Measurements from ENCODE around the gene INPP4B.

INPP4B gene

DNA sequence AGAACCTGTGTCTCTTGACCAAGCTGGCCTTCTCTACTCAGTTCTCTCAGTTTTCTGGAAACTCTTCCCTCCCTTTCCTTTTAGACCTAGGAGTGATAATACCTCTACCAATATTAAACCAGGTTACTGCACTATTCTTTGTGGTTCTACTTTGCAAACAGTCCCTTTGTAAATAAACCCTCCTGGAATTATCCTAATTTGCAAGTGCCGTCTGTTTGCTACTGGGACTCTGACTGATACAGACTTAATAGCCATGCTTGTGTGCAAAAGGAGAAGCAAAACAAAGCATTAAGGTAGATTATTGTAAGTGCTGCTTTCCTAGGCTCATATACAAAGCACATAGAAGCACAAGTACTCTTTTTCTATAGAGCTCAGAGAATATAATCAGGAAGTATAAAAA, 507.0 kb downstream of the INPP4B start:
- DNase-seq (ENCODE audit: low spot score), result no peak

DNA sequence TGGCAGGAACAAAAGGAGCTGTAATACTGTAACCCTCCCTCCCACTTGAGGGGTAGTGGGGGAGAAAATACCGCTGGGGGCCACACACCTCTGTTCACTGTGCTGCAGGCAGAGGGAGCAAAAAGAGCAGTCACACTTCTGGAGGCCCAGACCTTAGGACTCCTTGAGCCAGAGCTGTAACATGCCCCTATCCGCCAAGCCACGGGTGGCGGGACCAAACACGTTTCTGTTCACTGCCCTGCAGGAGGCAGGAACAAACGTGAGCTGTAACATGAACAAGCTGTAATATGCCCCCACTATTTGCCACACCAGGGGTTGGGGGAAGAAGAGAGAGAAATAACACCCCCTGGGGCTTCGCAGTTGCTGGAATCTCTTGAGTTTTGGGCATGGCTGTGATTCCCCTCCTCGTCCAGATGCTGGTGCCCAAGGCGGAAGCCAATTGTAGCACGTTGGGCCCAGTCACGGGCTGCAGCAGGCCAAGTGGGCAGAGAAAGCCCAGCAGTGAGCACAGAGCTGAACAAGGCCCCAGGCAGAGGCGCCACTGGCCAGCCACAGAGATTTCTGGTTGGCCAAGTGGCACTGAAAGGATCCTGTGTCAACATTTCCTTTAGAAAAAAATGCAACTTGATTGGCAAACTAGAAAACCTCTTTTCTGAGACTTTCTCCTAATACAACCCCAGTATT, 509.7 kb downstream of the INPP4B start:
- no peak for DNase-seq (ENCODE audit: low spot score)

DNA sequence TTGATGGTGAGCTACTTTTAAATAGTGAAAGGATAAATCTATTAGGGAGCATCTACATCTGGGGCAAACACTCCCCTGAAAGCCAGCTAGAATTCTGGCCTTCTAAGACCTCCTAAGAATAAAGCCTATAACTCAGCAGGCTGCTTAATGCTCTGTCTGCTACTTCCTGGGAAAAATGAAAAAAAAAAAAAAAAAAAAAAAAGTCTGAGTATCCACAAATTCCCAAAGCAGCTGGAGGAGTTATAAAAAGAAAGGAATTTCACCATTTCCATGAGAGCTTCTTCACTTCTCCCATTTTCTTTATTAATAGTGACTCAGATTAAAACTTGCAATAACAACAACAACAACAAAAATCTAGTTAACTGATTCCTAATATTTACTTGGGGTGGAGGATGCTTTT, 511.2 kb downstream of the INPP4B start:
- DNase-seq (ENCODE audit: low spot score), result no peak

DNA sequence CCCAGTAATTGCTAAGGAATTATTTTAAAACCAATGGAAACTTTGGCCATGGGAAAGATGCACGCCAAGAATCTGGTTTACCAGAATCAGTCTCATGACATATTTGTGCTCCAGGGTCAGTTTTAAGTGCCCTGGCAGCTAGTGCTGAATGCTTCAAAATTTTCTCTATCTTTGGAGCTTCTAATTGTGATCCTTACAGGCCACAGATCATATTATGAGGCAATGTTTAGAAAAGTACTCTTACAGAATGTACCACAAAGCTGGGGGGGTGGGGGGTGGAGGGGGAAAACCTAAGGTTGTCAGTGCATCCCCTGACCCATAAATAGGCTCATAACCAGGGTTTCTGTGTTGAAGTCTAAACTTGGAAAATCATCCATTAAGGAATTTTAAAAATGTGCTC, 514.5 kb downstream of the INPP4B start:
- DNase-seq (ENCODE audit: low spot score), result no peak

DNA sequence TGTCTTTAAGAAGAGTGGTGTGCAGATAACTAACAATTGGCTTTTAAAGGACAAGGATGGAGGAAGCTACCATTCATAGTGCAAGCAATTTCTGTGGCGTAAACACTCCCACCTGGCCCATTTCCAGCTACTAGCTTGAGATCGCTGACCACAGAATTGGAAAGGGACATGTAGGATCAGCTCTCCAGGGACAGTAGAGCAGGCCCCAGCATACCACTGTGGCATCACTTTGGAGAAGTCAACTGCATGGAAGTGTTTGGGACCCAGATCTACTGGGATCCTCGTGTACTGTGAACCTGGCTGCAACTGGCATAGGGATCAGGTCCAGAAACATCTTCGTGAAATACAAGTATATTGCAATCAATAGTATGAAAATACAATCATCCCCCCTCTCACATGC, 515.0 kb downstream of the INPP4B start:
- DNase-seq (ENCODE audit: low spot score), result no peak

DNA sequence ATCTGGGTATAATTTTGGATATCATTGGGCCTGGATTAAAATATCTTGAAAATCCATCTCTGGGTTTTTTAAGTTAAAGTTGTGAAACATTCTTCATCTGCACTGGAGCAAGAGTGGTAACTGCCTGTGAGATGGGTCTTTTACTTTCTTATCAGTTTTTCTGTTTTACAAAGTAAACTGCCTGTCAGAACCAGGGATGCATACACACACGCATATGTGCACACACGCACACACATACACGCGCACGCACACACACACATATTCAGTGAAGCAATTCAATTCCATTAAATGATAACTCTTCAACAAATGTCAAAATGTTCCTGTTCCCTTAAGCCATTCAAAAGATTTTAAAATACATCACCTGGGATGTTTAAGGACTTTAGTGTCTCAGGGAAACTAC, 515.8 kb downstream of the INPP4B start:
- no peak for DNase-seq (ENCODE audit: low spot score)

DNA sequence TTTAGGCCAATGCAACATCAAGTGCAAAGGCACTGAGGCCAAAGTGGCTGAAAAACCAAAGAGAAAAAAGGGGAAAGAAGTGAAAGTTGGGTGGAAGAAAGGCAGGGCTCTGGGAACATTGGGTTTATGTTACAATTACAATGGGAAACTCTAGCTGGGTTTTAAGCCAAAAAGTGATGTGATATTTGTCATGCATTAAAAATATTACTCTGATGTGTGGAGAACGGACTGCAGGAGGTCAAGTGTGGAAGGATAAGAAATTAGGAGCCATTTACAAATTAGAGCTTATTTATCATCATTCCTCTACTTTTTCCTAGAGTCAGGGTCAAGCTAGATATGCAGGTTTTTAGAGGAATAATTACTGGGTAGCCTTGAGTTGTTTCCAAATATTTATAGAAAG, 516.8 kb downstream of the INPP4B start:
- DNase-seq (ENCODE audit: low spot score), result no peak

DNA sequence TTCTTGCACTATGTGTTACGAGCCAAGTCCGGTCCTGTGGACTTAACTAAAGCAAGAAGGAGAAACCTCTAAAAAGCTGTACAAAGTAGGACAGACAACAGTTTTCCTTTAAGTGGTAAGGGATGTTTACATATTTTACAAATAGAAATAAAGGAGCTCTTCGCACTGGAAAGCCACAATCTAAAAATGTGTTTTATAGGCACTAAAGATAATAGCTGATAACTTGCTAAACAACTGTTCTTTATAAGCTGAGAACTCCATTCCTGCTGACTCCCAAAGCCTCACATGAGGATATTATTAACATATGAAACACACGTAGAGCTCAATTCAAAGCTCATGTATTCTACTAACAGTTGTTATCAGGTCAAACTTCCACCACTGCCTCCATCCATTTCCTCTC, 519.9 kb downstream of the INPP4B start:
- DNase-seq (ENCODE audit: low spot score), result no peak

DNA sequence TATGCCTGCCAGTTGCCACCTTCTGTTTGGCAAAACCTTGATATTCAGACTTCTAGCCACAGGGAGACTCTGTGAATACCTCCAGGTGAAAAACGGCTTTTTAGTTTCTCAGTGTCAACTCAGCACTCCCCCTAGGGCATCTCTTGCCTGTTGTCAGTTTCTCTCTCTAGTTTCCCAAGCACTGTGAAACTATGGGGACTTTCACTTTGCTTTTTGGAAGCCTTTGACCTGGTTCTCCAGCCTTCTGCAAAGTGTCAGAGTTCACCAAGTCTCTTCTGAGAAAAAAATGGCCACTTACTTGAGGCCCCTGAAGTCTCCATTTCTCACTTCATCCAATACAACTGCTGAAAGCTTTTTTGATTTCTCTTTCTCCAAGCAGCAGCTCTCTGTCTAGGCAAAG, 521.5 kb downstream of the INPP4B start:
- no peak for DNase-seq (ENCODE audit: low spot score)

DNA sequence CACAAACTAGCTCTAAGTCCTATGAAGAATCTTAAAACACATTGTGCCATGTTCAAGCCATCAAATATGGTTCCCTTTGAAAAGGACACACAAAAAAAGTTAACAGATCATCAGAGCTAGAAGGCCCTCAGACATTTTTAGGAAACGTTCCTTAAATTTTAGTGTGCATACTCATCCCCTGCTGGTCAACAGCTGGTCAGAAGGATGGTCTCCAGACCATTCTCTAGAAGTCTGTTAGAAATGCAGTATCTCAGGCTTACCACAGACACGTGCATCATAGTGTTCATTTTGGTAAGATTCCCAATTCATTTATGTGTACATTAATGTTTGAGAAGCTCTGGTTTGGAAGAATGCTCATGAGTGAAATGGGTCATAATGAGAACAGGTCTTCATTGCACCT, 523.1 kb downstream of the INPP4B start:
- DNase-seq (ENCODE audit: low spot score), result no peak

DNA sequence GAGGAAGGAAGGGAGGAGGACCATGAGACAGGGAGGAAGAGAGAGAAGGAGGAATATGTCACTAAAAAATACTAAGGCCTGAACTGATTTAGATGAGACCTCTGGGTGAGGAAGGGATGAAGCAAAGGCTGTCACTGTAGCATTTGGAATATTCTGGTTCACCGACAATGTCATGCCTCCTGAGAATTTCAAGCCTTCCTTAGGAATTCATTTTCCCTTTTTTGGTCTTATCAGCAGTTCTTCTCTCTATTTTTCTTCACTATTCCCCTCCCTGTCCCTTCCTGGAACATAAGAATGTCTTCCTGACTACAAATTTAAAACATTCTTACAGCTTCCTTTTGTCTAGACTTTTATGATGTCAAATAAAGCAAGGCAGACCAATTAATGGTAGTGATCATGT, 527.8 kb downstream of the INPP4B start:
- no peak for DNase-seq (ENCODE audit: low spot score)

DNA sequence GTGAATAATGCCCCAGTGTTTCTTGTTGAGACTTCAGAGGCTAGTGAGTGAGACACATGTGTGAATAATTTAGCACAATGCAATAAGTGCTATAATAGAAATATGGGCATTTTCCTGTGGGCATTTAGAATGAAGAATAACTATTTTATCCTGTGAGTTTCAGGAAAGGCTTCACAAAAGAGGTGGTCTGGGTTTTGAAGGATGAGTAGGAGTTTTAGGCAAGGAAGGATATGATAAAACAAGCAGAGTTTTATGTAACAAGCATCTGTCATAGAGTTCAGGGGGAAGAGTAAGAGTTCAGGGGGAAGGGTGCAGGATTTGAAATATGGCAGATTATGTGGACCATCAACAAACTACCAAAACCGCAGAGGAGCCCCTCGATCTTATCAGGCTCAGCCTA, 529.2 kb downstream of the INPP4B start:
- DNase-seq (ENCODE audit: low spot score), result no peak

DNA sequence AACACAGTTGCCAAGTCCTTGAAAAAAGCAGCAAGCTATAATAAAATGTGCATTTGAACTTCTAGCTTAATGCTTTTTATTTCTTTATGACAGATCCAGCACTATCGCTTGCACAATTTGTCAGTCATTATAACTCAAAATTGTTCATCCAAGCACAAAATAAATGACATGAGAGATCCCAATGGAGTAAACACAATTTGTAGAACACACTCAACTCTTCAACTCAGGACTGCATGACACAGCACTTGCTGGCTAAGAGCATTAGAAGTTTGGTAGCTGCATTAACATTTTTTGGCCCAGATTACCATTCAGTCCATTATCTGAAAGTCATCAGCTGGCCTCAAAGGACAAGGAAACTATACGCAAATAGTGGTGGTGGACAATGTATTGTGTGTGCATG, 530.1 kb downstream of the INPP4B start:
- no peak for DNase-seq (ENCODE audit: low spot score)

DNA sequence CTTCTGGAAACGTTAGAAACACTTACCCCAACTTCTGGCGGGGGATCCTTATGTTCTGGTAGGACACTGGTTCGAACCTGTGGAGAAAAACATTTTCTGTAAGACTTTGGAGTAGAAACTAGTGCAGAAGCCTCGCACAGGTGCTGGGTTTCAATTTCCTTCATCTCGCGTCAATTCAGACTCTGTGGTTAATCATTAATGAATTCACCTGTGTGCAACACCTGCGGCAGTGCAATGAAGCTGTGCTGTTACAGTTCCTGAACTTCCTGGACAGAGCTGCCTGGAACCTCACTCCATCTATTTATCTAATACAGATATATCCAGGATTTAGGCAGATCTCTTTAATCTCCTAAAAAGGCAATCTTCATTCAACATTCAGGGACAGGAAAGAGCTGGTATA, 531.4 kb downstream of the INPP4B start:
- no peak for DNase-seq (ENCODE audit: low spot score)

DNA sequence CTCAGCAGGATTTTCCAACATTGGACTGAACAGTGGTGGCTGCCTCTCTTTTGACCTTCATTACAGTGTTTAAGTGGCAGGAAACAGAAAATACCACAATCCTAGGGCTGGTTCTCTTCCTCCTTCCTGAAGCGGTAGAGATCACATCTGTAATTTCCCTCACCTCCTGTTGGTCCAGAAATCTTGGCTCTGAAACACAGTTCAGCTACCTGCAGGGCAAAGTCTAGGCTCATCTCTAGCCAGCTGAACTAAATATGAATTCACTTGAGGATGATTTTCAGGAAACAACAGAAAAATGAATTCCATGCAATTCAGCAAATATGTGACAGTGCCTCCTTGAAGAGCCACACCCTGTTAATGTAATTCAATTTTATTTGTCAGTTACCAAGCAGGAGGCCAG, 531.9 kb downstream of the INPP4B start:
- DNase-seq (ENCODE audit: low spot score), result no peak

DNA sequence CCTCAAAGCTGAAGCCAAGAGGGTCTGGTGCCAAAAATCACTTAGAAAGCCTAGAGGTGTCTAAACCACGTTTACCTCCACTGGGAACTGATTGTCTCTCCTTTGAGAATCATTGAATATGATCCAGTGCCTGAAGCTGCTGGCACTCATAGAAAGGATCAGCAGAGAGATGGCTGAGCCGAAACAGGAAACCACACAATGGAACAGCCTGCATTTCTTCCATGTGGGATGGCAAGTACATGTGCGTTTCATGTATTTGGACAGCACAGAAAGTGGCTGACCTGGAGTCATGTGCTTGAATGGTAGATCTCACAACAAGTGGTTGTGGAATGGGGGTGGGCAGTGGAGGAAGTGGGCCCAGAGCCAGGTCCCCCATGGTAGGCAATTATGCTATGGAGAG, 533.7 kb downstream of the INPP4B start:
- DNase-seq (ENCODE audit: low spot score), result no peak

DNA sequence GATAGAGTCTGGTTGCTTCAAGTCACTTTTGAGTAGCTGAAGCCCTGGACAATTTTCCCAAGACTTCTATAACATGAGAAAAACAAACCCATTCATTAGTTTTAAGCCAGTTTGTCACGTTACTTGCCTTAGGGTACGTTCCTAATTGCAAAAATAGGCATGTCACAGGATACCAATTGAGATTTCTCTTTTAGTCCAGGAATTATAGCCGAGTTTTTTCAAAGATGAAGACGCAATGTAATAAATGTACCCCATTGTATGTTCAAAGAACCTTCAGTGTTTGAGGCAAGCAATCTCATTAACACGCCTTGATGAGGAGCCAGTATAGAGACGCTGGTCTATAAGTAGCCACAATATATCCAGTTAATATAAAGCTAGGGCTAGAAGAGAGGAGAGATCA, 534.2 kb downstream of the INPP4B start:
- DNase-seq (ENCODE audit: low spot score), result no peak

DNA sequence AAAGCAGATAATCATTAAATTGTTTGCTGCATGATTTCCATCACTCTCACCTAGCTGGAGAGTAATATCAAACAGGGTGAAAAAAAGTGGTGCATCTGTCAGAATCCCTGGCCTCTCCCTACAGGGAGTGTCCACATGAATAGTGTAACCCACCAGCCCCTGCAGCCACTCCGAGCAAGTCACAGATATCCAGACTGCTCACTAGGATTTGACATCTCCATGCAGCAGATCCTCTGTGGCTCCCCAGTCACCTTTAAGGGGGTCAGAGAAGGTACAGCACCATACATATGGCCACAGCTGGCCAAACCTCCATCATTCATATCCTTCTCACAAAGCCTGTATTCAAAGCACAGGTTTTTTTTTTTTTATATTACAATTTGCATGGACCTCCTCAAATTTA, 536.3 kb downstream of the INPP4B start:
- DNase-seq (ENCODE audit: low spot score), result no peak

DNA sequence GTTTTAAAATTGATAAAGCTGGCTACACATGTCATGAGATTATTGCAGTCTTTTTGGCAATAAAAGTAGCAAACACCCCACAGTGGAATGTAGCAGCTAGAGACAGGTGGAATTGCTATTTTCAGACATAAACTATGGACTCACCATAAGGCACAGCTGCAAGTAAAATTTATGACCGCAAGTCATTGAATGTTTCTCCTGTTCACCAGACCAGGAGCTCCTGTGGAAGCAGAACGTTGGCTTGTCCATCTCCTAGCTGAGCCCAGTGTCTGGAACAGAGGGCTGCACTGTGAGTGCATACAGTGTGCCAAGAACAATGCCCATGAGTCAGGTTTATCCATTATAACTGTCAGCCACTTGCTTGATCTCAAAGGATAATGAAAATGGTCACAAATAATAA, 538.2 kb downstream of the INPP4B start:
- DNase-seq (ENCODE audit: low spot score), result no peak

DNA sequence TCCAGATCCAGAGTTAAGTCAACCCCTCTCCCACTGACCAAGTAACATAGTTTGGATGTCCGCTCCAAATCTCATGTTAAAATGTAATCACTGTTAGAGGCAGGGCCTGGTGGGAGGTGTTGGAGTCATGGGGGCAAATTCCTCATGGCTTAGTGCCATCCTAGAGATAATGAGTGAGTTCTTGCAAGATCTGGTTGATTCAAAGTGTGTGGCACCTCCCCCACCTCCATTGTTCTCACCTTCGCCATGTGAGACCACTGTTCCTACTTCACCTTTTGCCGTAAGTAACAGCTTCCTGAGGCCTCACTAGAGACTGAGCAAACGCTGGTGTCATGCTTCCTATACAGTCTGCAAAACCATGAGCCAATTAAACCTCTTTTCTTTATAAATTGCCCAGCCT, 548.8 kb downstream of the INPP4B start:
- DNase-seq (ENCODE audit: low spot score), result no peak

DNA sequence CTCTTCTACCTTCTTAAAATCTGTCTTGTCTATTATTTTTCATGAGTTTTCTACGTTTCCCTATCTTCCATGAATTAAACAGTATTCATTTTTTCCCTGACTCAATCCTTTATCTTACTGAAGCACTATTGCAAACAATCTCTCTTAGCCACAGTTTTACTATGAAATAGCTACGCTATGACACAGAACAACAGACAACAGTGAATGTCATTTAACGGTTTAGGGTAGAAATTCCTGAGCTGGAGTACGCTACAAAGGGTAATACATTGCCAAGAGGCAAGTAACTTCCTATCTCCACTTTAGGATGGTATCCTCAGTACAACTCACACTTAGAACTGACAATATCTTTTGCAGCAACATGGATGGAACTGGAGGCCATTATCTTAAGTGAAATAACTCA, 552.6 kb downstream of the INPP4B start:
- no peak for DNase-seq (ENCODE audit: low spot score)

DNA sequence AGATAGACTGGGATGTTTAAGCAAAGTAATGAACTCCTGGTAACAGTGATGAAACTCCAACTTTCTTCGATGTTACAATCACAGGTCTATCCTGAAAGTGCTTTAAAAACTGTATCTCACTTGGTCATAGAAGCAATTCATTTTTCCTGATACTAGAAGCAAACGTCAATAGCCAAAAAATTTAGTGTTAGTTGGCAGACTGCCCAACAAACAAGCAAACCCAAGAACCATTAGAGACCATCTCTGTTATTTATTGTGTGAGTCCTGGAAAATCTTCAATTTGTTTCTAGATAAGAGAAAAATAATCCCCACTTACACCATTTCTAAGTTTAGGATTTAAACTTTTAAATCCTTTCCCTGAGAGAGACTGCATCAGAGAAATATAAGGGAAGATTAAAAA, 553.9 kb downstream of the INPP4B start:
- no peak for DNase-seq (ENCODE audit: low spot score)

DNA sequence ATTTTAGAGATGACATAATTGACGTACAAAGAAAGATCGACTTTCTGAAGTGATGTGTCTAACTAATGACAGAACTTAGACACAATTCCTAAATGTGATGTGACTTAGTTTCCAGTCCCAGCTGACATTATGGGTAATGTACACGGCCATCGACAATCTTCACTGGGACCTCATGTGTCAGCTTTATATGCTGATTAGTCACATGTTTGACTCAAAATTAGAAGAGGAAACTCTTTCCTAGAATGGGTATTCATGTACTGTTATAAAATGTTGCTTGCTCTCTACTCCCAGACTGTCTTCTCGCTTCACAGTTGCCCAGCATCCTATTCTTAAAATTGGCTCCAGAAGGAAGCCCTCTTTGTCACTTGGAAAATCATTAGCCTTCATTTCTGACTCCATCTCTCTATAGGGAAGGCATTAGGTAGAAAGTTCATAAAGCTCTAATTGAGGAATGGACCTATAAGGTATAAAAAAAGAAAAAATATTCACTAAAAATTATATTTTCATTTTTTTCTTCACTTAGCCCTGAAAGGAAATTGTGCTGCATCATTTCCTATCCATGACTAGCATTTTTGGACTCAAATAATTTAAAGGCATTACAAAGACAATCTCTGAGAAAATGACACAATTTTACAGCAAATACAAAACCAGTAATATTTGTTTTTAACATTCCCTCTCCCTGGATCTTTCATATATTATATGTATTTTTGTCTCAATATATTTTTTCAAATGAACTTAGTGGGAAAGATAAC, 554.6 kb downstream of the INPP4B start:
- no peak for DNase-seq (ENCODE audit: low spot score)

DNA sequence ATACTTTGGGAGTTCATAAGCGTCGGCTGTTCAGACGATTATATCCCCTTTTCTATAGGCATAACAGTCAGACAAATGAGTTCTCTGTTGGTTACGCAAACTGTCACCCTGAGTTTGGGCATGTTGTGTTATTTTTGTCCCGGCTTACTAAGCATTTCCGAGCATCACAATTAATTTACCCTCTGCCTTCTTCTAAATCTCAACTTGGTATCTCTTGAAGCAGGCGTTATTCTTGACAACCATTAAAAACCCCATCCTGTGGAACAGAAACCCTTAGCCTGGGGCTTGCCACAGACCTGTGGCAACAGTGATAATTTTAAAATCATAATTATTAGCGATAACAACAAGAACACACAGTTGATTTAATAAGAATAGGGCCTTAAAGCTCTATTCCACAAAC, 558.7 kb downstream of the INPP4B start:
- DNase-seq (ENCODE audit: low spot score), result no peak

All from hematopoietic multipotent progenitor cell treated with erythropoietin and hydrocortisone succinate and interleukin-3 and kit ligand, for 17 days (in vitro differentiated cells).